SK-MEL-5 (cell line): ENCODE measurements around the gene TUT4. TPM values are rescaled to one million over a fixed set of nuclear protein-coding genes. Genes with fewer than 3 reads are reported as not detected.

Experiments used
- DNase-seq: peaks from one replicate; pipeline ENCODE4 v3.0.0-alpha.2; 2016; ENCODE audit warnings: low read depth, low spot score
- in situ Hi-C: cut with HindIII; loops from 2 replicates; pipeline ENCODE4 v1.10.0; 2016; ENCODE audit warnings: low sequenced_read_pairs, high pct_unique_total_duplicates, low pct_unique_long_range_greater_than_20kb
- total RNA-seq: library from RNA; depleted of rRNA; stranded (reverse); fragments of >200 nt; shearing (Covaris generic); gene quantifications from 2 replicates; pipeline ENCODE4 v1.2.3, GENCODE V29; 2014

The TUT4 gene
- total RNA-seq, 1 experiment from 2014 or later, result 19.1 TPM

DNA sequence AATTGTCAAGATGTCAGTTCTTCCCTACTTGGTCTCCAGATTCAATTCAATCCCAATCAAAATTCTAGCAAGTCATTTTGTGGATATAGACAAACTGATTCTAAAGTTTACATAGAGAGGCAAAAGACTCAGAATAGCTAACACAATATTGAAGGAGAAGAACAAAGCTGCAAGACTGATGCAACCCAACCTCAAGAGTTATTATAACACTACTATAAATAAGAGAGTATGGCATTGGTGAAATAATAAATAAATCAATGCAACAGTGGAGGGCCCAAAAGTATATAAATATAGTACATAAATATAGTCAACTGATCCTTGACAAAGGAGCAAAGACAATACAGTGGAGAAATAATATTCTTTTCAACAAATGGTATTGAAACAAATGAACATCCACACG lies 98.8 kb downstream of the TUT4 start:
- in situ Hi-C loops, result no loop called here
- DNase-seq, result no peak

DNA sequence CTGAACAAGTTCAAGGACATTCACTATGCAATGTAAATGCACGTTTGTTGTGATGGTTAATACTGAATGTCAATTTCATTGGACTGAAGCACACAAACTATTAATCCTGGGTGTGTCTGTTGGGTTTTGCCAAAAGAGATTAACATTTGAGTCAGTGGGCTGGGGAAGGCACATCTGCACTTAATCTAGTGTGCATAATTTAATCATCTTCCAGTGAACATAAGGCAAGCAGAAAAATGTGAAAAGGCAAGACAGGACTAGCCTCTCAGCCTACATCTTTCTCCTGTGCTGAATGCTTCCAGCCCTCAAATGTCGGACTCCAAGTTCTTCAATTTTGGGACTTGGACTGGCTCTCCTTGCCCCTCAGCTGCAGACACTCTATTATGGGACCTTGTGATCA lies 108.4 kb downstream of the TUT4 start:
- in situ Hi-C loops, result no loop called here
- DNase-seq, result no peak

DNA sequence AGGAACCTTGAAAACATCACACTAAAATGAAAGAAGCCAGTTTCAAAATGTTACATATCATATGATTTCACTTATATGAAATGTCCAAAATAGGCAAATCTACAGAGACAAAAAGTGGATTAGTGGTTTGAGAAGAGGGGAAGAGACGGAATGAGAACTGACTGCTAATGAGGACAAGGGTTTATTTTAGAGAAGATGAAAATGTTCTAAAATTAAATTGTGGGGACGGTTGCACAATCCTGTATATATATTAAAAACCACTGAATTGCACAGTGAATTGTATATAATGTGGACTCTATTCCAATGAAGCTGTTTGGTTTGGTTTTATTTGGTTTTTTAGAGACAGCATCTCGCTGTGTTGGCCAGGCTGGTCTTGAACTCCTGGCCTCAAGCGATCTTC lies 112.9 kb downstream of the TUT4 start:
- in situ Hi-C loops, result no loop called here

DNA sequence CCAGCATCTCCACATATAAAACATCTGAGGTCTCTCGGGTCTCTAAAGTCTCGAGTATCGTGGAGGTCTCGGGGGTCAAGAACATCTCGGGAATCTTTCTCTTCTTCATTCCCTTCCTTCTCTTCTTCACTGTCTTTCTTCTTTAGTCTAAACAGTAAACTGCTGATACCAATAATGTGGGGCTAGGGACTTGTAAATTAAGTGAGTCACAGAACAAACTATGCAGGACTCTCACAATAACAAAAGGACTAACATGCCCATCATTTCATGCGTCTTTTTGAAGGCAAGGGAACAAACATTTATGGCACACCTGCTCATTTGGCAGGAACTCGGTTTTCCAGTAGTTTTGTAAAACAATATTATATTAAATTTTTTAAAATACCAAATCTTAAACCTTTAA lies 116.1 kb downstream of the TUT4 start:
- in situ Hi-C loops, result no loop called here
- DNase-seq, result no peak

More for the DNA sequence above, 112.9 kb downstream of the TUT4 start:
- no peak for DNase-seq

DNA sequence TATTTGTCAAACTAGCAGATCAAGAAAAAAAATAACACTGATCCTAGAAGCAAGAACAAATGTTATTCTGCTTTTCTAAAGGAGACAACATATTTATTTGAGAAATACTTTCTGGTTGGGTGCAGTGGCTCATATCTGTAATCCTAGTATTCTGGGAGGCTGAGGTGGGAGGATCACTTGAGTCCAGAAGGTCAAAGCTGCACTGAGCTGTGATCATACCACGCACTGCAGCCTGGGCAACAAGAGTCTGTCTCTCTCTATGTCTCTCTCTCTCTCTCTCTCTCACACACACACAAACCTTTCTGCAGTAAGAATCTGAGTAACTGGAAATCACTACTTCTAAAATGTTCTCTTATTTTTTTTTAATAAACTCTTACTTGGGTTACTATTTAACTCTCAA lies 117.2 kb downstream of the TUT4 start:
- in situ Hi-C loops, result no loop called here
- DNase-seq, result no peak

DNA sequence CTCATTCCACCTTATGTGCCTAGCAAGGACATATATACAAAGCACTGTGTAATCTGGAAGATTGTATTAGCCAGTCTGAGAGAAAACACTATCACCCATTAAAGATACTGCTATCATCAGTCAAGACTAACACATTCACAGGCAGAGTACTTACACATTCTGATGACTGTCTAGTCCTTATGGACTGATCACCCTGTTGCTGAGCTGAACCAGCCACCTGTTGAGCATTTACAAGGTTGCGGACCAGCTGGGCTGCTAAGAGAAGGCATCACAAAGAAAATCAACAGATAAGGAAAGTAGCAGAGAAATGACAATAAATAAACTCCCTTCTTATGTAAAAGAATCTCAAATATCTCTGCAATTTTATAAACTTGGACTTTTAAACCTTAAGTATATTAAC lies 117.7 kb downstream of the TUT4 start:
- in situ Hi-C loops, result no loop called here
- DNase-seq, result no peak

DNA sequence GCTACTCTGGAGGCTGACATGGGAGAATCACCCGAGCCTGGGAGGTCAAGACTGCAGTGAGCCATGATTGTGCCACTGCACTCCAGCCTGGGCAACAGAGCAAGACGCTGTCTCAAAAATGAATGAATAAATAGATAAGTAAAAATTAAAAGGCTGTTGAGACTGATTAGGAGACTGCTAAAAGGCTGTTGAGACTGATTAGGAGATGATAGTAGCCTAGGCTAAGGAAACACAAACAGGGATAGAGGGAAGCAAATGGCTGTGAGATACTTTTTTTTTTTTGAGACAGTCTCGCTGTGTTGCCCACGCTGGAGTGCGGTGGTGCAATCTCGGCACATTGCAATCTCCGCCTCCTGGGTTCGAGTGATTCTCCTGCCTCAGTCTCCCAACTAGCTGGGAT lies 120.1 kb downstream of the TUT4 start:
- DNase-seq, result no peak
- in situ Hi-C loops, result no loop called here

DNA sequence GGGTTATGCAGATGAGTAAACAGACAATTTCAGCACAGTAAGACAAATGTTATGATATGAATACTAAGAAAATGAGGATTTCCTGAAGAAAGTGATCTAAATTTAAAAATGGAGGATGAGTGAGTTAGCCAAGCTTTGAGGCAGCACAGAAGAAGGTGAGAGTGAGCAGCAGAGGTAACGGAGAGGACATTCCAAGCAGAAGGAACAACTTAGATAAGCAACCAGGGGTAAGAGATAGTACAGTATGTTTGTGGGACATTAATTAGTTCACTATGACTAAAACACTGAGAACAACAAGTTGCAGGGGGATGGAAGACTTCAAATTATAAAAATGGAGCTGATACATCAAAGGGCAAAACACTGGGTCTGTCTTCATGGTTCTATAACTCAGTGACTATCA lies 125.7 kb downstream of the TUT4 start:
- no peak for DNase-seq
- in situ Hi-C loops, result no loop called here

DNA sequence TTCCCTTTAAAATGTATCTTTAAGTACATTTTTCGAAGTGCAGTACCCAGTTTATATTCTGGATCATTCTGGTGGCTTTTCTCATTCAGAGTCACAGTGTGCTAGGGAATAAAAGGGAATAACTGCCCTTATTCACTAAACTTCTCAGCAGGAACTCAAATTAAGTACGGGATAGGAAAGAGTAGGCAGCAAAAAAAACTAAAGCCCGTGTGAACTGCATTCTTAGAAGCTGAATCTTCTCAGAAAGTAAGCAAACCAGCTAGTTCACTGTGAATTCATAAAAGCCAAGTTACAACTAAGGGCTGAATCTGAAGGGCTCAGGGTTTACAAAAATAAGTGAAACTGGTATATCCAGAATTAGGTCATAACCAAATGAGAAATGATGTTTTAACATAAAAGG lies 126.5 kb downstream of the TUT4 start:
- in situ Hi-C loops, result no loop called here
- no peak for DNase-seq

DNA sequence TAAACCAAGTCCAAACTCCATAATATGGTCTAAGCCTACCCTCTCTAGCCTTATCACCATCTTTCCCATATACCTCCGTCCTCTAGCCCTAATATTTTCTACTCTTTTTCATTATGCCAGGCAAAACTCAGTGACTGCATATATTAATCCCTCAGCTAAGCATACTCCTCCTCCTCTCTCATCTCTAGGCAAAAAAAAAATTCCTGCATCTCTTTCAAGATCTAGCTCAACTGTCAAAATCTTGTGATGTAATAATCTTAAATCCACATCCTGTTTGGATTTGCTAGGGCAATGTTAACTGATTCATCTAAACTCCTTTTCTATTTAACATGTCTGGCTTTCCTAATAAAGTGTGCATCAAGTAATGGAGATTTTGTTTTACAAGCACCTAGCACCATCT lies 128.1 kb downstream of the TUT4 start:
- in situ Hi-C loops, result no loop called here
- DNase-seq, result no peak

DNA sequence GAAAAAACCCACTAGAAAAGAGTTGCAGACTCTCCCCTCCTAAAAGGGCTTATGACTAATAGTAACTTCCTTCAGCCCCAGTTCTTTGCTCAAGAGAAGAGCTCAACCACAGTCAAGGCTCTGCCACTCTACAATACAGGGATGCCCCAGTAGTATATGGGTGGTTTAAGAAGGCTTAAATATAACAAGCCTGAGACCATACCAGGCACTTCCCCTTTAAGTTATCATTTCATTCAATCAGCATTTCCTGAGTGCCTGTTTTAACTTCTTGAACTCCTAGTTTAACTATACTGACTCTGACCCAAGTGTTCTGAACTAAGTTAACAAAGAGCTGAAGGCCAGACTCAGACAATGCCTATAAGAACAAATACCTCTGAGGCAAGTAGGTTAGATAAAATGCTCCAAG lies 128.7 kb downstream of the TUT4 start:
- DNase-seq, result no peak
- in situ Hi-C loops, result no loop called here

DNA sequence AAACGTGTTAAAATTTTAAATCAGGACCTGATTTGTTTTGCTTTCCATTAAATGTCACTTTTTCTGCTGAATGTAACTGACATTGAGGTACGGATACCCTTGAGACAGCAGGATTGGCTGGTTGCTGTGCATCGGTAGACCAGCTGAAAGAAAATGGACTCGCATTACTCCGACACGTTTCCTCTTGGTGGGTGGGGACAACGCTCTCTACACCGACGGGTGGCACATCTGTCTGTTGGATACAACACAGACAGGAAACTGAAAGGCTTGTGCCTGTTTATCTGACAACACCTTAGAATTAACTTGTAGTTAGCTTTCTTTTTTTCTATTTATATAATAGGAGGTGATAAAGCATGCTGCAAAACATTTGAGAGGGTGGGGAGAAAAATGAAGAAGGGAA lies 129.1 kb downstream of the TUT4 start:
- in situ Hi-C loops, result no loop called here
- no peak for DNase-seq

DNA sequence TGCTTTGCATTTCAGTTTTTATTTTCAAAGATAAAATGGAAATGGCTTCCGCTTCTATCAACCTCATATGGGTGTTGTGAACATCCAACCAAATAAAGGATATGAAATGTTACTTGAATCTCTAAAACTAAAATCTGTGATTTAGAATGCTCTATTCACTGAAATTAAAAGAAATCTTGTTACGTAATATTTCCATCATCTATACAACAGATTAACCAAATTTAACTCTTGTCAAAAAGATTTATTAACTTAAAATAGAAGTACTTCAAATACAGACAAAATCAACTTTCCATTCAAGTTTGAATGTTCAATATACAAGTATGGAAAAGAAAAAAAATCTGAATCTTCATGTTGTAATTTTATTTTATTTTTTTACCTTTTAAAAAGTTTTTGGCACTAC lies 129.8 kb downstream of the TUT4 start:
- DNase-seq, result no peak
- in situ Hi-C loops, result no loop called here

DNA sequence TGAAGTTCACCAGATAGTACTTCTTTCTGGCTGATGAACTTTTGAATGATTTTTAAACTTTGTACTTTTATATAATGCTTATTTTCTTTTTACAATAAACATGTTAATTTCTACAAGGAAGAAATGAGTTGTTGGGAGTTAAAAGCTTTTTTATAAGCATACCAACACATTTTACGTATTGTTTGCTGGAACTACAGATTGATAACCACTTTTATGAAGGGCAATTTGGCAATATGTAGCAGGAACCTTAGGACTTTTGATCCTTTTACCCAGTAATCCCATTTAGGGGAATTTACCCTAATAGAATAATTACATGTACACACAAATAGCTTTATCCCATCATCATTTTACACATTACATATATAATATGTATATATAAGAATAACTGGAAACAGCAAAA lies 132.2 kb downstream of the TUT4 start:
- in situ Hi-C loops, result no loop called here
- DNase-seq, result no peak

DNA sequence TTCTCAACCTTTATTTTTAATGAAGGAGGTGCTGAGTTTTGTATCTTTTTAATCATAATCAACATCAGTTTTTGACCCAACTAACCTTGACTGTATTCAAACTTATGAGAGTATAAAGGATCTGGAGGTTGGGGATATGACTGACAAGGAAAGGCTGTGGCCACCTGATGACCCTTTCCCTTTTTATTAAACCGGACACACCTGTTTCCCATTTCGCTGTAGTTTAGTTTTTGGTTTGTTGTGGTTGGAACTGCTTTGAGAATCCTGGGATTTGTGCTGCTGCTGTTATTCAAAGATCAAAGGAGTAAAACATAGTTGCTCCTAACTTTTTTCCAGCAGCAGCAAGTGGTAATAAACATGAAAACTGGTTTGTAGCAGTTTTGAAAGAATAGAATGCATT lies 136.1 kb downstream of the TUT4 start:
- no peak for DNase-seq
- in situ Hi-C loops, result no loop called here

DNA sequence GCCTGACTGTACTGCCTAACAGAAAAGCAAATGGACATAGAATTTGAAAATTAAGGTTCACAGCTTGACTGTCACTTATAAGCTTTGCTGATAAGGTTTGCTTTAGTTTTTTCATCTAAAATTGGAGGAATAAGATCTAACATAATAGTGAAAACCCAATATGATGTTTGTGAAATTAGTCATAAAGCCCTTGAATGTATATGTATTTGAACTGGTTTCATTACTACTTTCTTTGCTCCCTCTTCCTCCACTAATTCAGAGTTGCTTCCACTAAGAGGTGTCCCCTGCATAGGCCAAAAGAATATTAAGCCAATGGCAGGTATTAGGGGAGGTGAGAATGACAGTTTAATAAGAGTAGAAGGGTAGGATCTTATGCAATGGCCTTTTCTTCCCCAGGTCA lies 137.9 kb downstream of the TUT4 start:
- DNase-seq, result no peak
- in situ Hi-C loops, result no loop called here

DNA sequence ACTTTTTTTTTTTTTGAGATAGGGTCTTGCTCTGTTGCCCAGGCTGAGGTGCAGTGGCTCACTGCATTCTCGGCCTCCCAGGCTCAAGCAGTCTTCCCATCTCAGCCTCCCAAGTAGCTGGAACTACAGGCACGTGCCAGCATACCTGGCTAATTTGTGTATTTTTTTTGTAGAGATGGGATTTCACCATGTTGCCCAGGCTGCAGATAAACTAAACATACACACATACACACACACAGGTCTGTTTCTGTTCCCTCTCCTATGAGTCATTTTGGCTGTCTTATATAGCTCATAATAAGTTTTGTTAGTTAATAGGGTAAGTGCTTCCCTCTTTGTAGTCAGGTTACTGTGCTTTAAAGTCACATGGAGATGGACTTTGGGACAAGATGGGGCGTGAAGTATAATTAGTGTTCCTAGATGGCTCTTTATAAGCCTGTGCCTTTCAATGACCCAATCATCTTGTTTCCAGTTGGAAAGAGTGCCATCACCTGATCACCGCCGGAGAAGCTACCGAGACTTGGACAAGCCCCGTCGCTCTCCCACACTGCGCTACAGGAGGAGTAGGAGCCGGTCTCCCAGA lies 139.4 kb downstream of the TUT4 start:
- in situ Hi-C loops, result no loop called here
- no peak for DNase-seq

DNA sequence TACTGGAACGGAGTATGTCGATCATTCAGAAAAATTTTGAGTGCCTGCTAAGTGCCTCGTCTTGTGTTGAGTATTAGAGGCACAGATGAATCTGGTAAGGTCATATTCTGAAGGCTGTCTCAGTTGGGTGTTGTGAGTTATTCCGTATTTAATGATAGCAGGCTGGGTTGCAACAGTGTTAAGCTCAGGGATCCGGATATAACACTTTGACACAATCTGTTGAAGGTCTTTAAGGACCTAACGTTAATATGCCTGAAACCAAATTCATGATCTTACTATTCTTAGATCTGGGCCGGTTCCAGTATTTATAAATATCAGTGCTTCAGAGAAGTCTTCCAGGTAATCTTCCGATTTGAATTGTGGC lies 147.9 kb downstream of the TUT4 start:
- in situ Hi-C loops, result no loop called here
- no peak for DNase-seq

DNA sequence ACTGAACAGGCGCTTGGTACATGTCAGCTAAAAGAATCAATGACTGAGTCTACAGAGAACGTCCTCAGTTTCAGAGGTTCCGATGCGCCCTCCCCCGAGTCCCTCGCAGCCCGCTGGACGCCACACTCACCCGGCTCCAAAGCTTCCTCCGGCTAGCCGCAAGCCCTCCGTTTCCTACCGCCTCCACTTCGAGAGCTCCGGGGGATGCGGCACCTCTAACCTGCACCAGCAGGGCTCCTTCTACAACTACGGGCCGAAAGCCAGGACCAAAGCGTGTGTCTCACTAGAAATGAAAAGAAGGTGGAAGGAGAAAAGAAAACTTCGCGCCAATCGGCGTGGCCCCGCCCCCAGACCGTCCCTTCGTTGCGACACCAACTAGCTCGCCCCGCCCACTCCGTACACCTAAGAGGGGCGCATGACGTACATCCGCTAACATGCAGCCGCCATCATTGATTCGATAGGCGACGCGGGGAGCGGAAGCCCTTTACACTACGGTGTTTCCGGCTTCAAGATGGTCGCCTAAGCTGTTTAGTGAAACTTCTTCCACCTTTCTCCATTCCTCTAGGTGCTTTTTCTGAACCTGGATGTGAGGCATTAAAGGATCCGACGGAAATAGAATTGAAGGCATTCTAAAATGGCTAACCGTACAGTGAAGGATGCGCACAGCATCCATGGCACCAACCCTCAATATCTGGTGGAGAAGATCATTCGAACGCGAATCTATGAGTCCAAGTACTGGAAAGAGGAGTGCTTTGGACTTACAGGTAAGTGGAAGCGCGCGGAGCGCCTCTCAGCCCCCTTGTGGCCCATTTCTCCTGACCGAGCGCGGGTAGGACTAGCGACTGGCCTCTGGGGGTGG lies 148.5 kb downstream of the TUT4 start, which contains the start of the genes ORC1 and PRPF38A:
Gene ORC1 (minus strand): TSS at position 308 of the 859 bp plus-strand sequence. CDS start 2,200 bp downstream, outside the sequence.
Gene PRPF38A (plus strand): TSS at position 487 of the 859 bp plus-strand sequence. CDS start 148 bp downstream, at position 635.
- in situ Hi-C loops, result no loop called here
- peak; percentile 96 for DNase-seq
